GM12878 (cell line): Measurements from ENCODE around the gene RAB3GAP1. TPM values are rescaled to one million over a fixed set of nuclear protein-coding genes. Genes with fewer than 3 reads are reported as not detected.

Source experiments
- ATF7 ChIP-seq: fragments of 450-650 bp; IDR thresholded peaks from 2 replicates; pipeline ENCODE4 v1.6.1; 2016; ENCODE audit warnings: low read depth, mild to moderate bottlenecking
- CTCF ChIP-seq, 3 experiments: IDR thresholded peaks in 2 of 3; conservative IDR thresholded peaks in 1 of 3; 2 replicates each; pipeline ENCODE4 v1.5.1; 2011; ENCODE audit warnings: low read depth in 3 of 3, low read length in 3 of 3, mild to moderate bottlenecking in 3 of 3, control low read depth in 2 of 3, moderate library complexity in 2 of 3, inconsistent platforms in 1 of 3, mixed read lengths in 1 of 3; ENCODE audit not compliant: control insufficient read depth in 2 of 3, insufficient read depth in 1 of 3; ENCODE audit errors: extremely low read depth in 1 of 3
- HDAC2 ChIP-seq: fragments of 200-600 bp; sonication (generic); IDR thresholded peaks from 2 replicates; pipeline ENCODE4 v1.6.1; 2017
- HSF1 ChIP-seq: fragments of 150-350 bp; IDR thresholded peaks from 2 replicates; pipeline ENCODE4 v1.6.1; 2014; ENCODE audit warnings: mild to moderate bottlenecking, low read depth, low read length
- MEF2B ChIP-seq: fragments of 450-650 bp; IDR thresholded peaks from 2 replicates; pipeline ENCODE4 v1.6.1; 2018; ENCODE audit warnings: mild to moderate bottlenecking, moderate library complexity; ENCODE audit not compliant: partially characterized antibody, poor library complexity, severe bottlenecking
- NBN ChIP-seq: fragments of 450-650 bp; IDR thresholded peaks from 2 replicates; pipeline ENCODE4 v1.6.1; 2016
- PKNOX1 ChIP-seq: fragments of 450-650 bp; IDR thresholded peaks from 2 replicates; pipeline ENCODE4 v1.6.1; 2016; ENCODE audit warnings: mild to moderate bottlenecking
- RB1 ChIP-seq: fragments of 450-650 bp; formaldehyde crosslinking; IDR thresholded peaks from 2 replicates; pipeline ENCODE4 v1.6.1; 2017; ENCODE audit warnings: mild to moderate bottlenecking, borderline replicate concordance
- RCOR1 ChIP-seq: conservative IDR thresholded peaks from 2 replicates; pipeline ENCODE4 v1.6.1; 2012; ENCODE audit warnings: low read depth, low read length, improper control_type of control experiment
- REST ChIP-seq: IDR thresholded peaks from 2 replicates; pipeline ENCODE4 v1.6.1; 2012; ENCODE audit warnings: mild to moderate bottlenecking, low read depth, low read length
- TCF12 ChIP-seq: IDR thresholded peaks from 2 replicates; pipeline ENCODE4 v1.6.1; 2011; ENCODE audit warnings: low read depth, mild to moderate bottlenecking, low read length
- TCF3 ChIP-seq: IDR thresholded peaks from 2 replicates; pipeline ENCODE4 v1.6.1; 2012; ENCODE audit warnings: low read depth, mild to moderate bottlenecking, low read length, borderline replicate concordance; ENCODE audit not compliant: insufficient read depth
- USF1 ChIP-seq: IDR thresholded peaks from 2 replicates; pipeline ENCODE4 v1.6.1; 2011; ENCODE audit warnings: borderline replicate concordance, low read depth, mild to moderate bottlenecking, moderate library complexity, mixed read lengths, low read length; ENCODE audit not compliant: insufficient read depth; ENCODE audit errors: extremely low read length
- ZBED1 ChIP-seq: IDR thresholded peaks from 2 replicates; pipeline ENCODE4 v1.6.1; 2016; ENCODE audit warnings: borderline replicate concordance
- polyA plus RNA-seq, 11 experiments: library from polyadenylated mRNA; depleted of rRNA in 4 of 11; unstranded in 6 of 11; stranded (reverse) in 5 of 11; fragments of >200 nt; fragmentation: Nextera tagmentation in 4 of 11; fragmentation: Illumina TruSeq in 1 of 11; extraction: Ambion mirVana in 4 of 11; extraction: Trizol in 1 of 11; gene quantifications; 1 replicate in 1 of 11; 2 replicates in 10 of 11; pipeline versions ENCODE4 v1.2.1 to v1.2.3, GENCODE V29; 2011 to 2016; ENCODE audit warnings: inconsistent platforms in 2 of 11, missing spikeins in 2 of 11, low read depth in 1 of 11
- total RNA-seq, 4 experiments: library from RNA; depleted of rRNA in 3 of 4; stranded (reverse); fragments of >200 nt in 3 of 4; fragmentation: Illumina TruSeq in 1 of 4; extraction: Trizol in 1 of 4; gene quantifications; 2 replicates each; pipeline versions ENCODE4 v1.2.1 to v1.2.3, GENCODE V29; 2013 to 2021

RAB3GAP1 gene
- total and polyA plus RNA-seq, 10 of the 15 experiments (the other 5 are each of a cell fraction or from before 2014, with no cell fraction given): 13.7 to 36.9 (median 21.0) TPM

- TF ChIP-seq HSF1 (no peak), RCOR1 (no peak), TCF3 (no peak), MEF2B (no peak), REST (no peak), NBN (no peak), CTCF (IDR thresholded peaks at IDR 0.05 in 2 of 3, conservative IDR thresholded peaks at IDR 0.05 in 1 of 3; ENCODE audit: control insufficient read depth in 2 of 3, extremely low read depth in 1 of 3, insufficient read depth in 1 of 3, low read depth in 3 of 3, low read length in 3 of 3) (no peak), ATF7 (no peak), TCF12 (no peak), ZBED1 (no peak), USF1 (no peak), PKNOX1 (no peak), HDAC2 (no peak), RB1 (no peak)
- TF ChIP-seq, all 136 proteins: peak for 0
These were observed 90.2 kb downstream of the RAB3GAP1 start (continued) for GRCh38 chr2:135142323-135142722.
